GM15510 (cell line): ENCODE measurements around the gene TMEM256.

Experiments
- POLR2A ChIP-seq: IDR thresholded peaks from 3 replicates; pipeline ENCODE4 v1.6.1; 2011; ENCODE audit warnings: borderline replicate concordance; ENCODE audit not compliant: insufficient read length; ENCODE audit errors: extremely low read depth

TMEM256 gene

DNA sequence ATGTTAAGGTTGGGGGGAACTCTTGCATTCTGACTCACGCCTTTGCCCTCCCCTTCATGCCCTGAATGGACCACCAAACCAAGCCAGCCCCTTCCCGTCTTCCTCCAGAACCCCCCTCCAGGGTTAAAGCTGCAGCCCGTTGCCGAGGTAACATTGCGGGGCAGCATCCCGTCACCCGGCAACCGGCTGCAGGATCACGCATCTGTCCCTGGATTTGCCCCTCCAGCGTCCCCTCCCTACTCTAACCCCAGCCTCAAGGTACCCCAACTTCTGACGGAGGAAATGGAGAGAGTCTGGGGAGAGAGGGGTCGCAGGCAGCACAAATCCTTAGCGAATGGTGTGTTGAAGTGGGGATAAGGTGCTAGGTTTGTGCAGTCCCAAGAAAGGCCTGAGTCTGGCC, 3.2 kb upstream of the TMEM256 start:
- no peak for TF ChIP-seq POLR2A

- TF ChIP-seq POLR2A = no peak
Measured at GRCh38 chr17:7406235-7406825, 2.4 kb upstream of the TMEM256 start.

- TF ChIP-seq POLR2A = no peak
Measured at GRCh38 chr17:7405350-7406234, 1.7 kb upstream of the TMEM256 start.

DNA sequence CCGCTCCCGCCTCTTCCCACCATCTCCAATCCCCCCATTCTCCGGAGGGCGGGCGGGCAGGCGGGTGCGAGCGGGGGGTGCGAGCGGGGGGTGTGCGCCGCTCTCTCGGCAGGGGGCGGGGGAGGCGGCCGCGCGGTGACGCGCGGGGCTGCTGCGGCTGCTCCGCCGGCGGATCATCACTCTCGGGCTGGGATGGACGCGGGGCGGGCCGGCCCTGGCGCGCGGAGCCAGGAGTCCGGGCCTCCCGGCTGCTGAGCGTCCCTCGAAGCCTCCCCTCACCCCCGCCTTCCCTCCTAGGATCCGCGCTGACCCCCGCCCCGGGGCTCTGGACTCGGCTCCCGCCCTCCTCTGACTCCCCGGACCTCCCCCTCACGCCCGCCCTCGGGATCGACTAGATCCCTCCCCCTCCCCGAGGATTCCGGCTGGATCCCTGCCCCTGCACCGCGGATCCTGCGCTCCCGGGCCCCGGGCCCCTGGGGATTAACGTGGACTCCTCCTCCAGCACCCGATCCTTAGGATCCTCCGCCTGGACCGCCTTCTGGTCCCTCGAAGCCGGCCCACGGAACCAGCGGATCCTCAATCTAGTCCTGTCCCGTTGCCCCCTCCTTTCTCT, 946 bp upstream of the TMEM256 start:
- no peak for TF ChIP-seq POLR2A

GRCh38 chr17:7403727-7403976, 245 bp downstream of the TMEM256 start:
- no peak for TF ChIP-seq POLR2A

DNA sequence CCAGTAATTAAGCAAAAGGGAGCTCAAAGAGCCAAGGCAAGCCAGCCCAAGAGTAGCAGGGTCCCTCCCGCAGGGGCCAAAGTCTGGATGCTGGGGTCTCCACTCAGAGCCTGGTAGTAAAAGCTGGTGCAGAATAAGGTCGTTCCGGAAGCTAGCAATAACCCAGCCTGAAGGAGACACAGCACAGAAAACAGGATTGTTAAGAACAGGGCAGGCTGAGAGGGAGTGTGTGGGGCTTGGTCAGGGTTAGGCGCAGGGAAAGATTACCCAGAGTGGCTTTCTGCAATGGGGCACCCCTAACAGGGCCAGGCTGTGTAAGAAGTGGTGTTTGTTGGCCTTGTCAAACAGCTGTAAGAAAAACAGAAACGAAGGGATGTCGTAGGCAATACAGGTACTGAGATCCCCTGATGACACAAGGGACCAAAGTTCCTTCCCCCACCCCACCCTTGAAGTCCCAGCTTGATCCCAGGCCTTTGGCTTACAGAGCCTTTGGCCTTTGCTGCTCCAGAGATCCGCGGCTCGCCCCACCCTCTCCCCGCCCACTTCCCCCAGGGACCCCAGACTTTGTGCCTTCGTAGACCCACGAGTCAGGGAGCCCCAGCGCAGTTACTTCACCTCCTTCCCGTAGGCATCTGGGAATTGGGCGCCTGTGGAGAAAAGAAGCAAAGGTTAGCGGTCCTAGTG, 712 bp downstream of the TMEM256 start:
- no peak for TF ChIP-seq POLR2A

DNA sequence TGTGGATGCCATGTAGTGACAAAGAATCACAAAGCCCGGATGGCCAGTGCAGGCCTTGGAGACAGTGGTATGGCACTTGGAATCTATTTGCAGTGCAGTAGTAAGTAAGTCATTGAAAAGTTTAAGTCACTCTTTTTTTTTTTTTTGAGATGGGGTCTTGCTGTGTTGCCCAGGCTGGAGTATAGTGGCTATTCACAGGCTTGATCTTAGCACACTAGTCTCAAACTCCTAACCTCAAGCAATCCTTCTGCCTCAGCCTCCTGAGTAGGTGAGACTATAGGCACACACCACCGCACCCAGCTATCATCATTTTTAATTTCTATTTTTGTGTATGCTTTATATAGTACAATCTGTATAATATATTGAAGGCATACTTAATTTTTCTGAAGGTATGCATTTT, 5.3 kb downstream of the TMEM256 start:
- TF ChIP-seq POLR2A = no peak

DNA sequence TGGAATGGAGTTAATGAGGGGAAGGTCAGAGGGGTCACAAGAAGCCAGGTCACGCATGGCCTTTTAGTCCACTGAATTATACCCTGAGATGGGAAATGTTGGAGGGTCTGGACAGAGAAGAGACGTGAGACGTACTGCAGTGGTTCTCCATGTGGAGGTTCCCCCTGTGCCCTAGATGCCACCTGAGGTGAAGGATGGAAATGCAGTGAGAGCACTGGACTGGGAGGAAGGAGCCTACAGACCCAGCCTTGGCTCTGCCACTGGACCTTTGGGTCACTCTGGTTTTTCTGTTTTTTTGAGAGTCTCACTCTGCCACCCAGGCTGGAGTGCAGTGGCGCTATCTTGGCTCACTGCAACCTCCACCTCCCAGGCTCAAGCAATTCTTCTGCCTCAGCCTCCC, 7.8 kb downstream of the TMEM256 start:
- no peak for TF ChIP-seq POLR2A

DNA sequence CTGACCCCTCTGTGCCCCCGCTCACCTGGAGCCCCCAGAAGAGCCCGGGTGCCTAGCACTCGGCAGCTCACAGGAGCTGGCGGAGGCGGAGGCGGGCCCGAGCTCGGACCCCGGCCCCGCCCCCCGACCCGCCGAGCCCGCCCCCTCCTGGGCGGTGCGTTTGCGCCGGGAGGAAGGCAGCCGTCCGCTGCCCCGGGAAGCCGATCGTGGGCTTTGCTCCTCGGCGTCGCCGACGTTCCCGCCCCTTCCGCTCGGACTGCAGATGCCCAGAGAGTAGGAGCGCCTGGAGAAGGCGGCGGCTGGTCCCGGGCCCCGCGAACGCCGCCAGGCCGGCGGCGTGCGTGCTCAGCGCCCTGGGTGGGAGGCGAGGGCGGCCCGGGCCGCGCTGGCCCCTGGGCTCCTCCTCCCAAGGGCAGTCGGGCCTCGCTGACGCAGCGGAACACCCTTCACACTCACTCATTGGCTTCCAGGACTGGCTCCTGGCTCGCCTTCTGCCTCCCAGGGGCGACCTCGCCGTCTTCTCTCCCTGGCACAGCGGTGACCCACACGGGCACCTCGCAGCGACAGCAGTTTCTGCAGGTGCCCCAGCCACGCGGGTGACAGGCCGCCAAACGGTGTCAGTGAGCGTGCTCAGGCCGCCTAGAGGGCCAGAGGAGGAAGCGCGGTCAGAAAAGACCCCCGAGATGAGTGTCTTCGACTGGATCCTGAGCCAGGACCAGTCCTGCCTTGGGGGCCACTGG, 9.3 kb downstream of the TMEM256 start, which contains the start of gene PLSCR3:
TSS of gene PLSCR3 (minus strand) at position 74 of the 740 bp plus-strand sequence. CDS start 415 bp downstream, outside the sequence.
- TF ChIP-seq POLR2A = peak; percentile 89

DNA sequence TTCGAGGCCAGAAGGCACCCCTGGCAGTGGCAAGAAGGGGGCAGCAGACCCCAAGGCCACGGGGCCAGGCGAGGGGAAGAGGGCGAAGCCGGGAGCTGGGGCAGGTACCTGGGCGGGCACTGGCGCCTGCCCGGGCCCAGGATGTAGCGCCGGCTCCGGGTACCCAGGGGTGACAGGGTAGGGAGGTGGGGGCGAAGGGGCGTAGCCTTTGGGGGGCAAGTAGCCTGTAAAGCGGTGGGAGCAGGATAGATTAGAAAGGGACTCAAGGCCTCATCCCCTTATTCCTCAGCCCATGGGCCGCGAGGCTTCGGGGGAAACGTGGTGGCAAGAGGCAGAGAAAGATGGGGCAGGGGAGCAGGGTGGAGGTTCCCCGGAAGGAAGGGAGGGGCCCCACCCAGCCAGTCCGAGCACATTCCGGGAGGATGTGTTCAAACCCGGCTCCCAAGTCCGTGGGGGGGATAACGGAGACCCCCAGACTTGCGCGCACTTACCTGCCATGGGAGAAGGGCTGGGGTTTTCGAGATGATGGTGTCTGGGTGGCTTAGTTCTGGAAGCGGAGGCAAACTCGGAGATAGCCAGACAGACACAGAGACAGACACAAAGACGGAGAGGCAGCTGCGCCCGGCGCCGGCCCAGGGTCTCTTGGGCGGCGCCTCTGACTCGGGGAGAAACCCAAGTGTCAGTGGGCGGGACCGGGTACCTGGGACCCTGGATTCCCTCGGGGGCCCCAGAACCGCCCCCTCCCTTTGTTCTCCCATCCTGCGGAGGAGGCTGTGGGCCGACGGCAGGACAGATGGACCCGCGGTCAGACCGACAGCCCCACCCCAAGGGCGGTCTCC, 10.1 kb downstream of the TMEM256 start:
- no peak for TF ChIP-seq POLR2A

DNA sequence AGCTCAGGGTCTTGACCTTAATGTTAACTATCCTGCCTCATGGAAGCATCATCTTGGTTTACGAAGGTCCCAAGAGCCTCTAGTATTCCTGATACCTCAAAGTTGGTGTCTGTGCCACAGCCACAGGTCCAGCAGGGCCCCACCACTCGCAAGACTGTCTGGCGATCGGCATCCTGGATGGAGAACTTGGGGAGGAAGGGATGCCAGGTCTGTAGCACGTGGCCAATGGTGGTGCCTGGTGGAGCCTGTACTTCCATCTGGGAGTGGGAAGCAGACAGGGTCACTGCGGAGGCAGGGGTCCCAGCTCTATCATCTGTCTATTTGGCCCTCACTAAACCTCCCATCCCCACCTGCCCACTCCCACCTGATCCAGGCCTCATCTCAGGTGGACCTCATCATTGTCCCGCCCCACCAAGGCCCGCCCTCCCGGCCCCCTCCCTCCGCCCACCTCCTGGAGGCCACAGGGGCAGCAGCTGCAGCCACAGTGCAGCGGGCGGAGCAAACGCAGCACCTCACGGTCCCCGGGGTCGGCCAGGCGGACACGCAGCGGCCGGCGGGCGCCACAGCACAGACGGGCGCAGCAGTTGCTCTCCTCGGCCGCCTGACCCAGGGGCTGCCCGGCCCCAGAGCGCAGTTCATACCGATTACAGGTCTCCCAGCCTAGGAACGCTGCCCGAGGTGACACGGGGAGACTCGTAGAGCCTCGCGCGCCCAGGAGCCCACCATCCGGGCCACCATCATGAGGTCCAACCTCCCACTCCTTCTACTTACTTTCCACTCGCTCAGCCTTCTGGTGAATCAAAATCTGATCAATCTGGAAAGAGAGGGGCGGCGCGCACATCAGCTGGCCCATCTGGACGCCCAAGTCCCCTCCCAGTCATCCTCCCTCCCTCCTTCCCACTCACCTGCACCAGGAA, 10.9 kb downstream of the TMEM256 start:
- TF ChIP-seq POLR2A = no peak

GRCh38 chr17:7391307-7391706, 12.6 kb downstream of the TMEM256 start:
- TF ChIP-seq POLR2A = no peak
